Panc1 (cell line): ENCODE data around the gene ROBO2. TPM values are rescaled to one million over a fixed set of nuclear protein-coding genes. Genes with fewer than 3 reads are reported as not detected.

Experiments used
- ATAC-seq: fragments of 200-7000 bp; cut with Tn5 transposase; 2 replicates; pipeline ENCODE4 v1.9.1; 2020; ENCODE audit warnings: mild to moderate bottlenecking, moderate library complexity
- BruUV-seq: library from RNA; stranded (reverse); fragments of 400-500 nt; replicated peaks from 2 replicates; lab custom pipeline; 2021; lab: Mats Ljungman, UMichigan
- CTCF ChIA-PET: fragments of 300-600 bp; sonication (Branson Sonifier 250); formaldehyde crosslinking; loops from one replicate; lab custom pipeline; 2022; ENCODE audit warnings: antibody characterized with exemption; lab: Charles Lee
- POLR2A ChIA-PET: fragments of 300-600 bp; sonication (Branson Sonifier 250); formaldehyde crosslinking; loops from one replicate; lab custom pipeline; 2022; ENCODE audit warnings: antibody characterized with exemption; lab: Charles Lee
- DNase-seq: peaks from one replicate; pipeline ENCODE4 v3.0.0-alpha.2; 2010; ENCODE audit warnings: low read depth, low spot score
- H3K27ac ChIP-seq: 2 replicates; pipeline ENCODE4 v1.5.1; 2011; ENCODE audit warnings: mild to moderate bottlenecking, low read length, inconsistent platforms
- H3K27me3 ChIP-seq: fragments of 200-500 bp; sonication (Bioruptor generic); 2 replicates; pipeline ENCODE4 v1.6.0; 2014; ENCODE audit warnings: low read length, inconsistent platforms; ENCODE audit not compliant: control insufficient read depth, insufficient read depth
- H3K36me3 ChIP-seq: fragments of 200-500 bp; sonication (Bioruptor generic); 2 replicates; pipeline ENCODE4 v1.5.1; 2014; ENCODE audit warnings: inconsistent platforms, mild to moderate bottlenecking, low read length, moderate library complexity; ENCODE audit not compliant: control insufficient read depth, insufficient read depth
- H3K4me1 ChIP-seq: 2 replicates; pipeline ENCODE4 v1.5.1; 2011; ENCODE audit warnings: inconsistent platforms, mild to moderate bottlenecking, low read length, moderate library complexity; ENCODE audit not compliant: control insufficient read depth, insufficient read depth
- H3K4me3 ChIP-seq, 2 experiments: 2 replicates each; pipeline ENCODE4 v1.5.1; 2011 to 2012; ENCODE audit warnings: low read depth in 2 of 2, low read length in 2 of 2, mild to moderate bottlenecking in 2 of 2, inconsistent platforms in 1 of 2, moderate library complexity in 1 of 2
- H3K9me3 ChIP-seq: fragments of 200-500 bp; sonication (Bioruptor generic); 2 replicates; pipeline ENCODE4 v1.5.1; 2014; ENCODE audit warnings: low read depth, mild to moderate bottlenecking, inconsistent platforms, low read length, moderate library complexity; ENCODE audit not compliant: control insufficient read depth, insufficient read depth
- CTCF ChIP-seq: fragments of 450-650 bp; IDR thresholded peaks from 2 replicates; pipeline ENCODE4 v1.5.1; 2017; ENCODE audit warnings: mild to moderate bottlenecking
- POLR2AphosphoS5 ChIP-seq: IDR thresholded peaks from 2 replicates; pipeline ENCODE4 v1.6.1; 2012; ENCODE audit warnings: mild to moderate bottlenecking, low read depth, low read length, moderate library complexity
- SIN3A ChIP-seq: IDR thresholded peaks from 2 replicates; pipeline ENCODE4 v1.6.1; 2012; ENCODE audit warnings: low read depth, mild to moderate bottlenecking, low read length, moderate library complexity, borderline replicate concordance; ENCODE audit not compliant: insufficient read depth
- TCF7L2 ChIP-seq: IDR thresholded peaks from 2 replicates; pipeline ENCODE4 v1.6.1; 2011; ENCODE audit warnings: mild to moderate bottlenecking, low read depth, low read length, inconsistent platforms
- in situ Hi-C: cut with HindIII; loops from 2 replicates; pipeline ENCODE4 v1.10.0; 2016; ENCODE audit warnings: low sequenced_read_pairs, low pct_unique_long_range_greater_than_20kb
- intact Hi-C: fragments of 100-400 bp; cut with micrococcal nuclease; formaldehyde crosslinking; loops from one replicate; pipeline ENCODE4 v1.10.0; 2022; ENCODE audit not compliant: unreplicated experiment
- total RNA-seq: library from RNA; stranded (reverse); gene quantifications from one replicate; pipeline ENCODE4 v1.2.1, GENCODE V29; 2021; ENCODE audit not compliant: unreplicated experiment
- TF ChIP-seq, protein P1 (sequence below), 2 experiments: IDR thresholded peaks; 2 replicates each; pipeline ENCODE4 v1.6.1; 2011 to 2012; ENCODE audit warnings: low read depth in 2 of 2, control low read depth in 1 of 2, low read length in 1 of 2, mild to moderate bottlenecking in 1 of 2, moderate library complexity in 1 of 2; ENCODE audit not compliant: insufficient read depth in 1 of 2

The ROBO2 gene
- total RNA-seq, 1 experiment from 2014 or later: 1.3 TPM

DNA sequence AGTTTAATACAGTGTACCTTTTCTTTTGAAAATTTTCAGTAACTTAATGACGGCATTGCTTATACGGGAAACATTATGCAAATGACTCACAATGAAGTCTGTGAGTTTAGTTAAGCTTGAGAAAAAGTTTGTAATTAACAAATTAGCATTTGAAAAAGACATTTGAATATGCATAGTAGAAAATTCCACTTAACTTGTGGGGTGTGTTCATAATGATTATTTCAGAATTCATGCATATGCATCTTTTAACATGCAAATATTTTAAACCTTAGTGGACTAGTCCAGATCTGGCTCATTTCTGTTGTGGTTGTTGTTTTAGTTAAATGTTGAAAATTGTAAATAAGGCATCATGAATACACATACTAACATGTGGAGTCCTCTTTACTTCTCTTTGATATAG, 239.4 kb downstream of the ROBO2 start:
- DNase-seq: no peak
- Histone ChIP-seq H3K27ac (no peak overlapping the region), H3K36me3 (no peaks in the 10 kb centered on the region), H3K4me3 (no peak overlapping the region), H3K9me3 (no peaks in the 10 kb centered on the region), H3K27me3 (no peaks in the 10 kb centered on the region), H3K4me1 (no peaks in the 10 kb centered on the region)
- intact Hi-C loops: no loop called here
- ChIA-PET CTCF (no interaction called here), POLR2A (no interaction called here)
- TF ChIP-seq TCF7L2: no peak
- TF ChIP-seq POLR2AphosphoS5: no peak
- TF ChIP-seq, protein P1, sequence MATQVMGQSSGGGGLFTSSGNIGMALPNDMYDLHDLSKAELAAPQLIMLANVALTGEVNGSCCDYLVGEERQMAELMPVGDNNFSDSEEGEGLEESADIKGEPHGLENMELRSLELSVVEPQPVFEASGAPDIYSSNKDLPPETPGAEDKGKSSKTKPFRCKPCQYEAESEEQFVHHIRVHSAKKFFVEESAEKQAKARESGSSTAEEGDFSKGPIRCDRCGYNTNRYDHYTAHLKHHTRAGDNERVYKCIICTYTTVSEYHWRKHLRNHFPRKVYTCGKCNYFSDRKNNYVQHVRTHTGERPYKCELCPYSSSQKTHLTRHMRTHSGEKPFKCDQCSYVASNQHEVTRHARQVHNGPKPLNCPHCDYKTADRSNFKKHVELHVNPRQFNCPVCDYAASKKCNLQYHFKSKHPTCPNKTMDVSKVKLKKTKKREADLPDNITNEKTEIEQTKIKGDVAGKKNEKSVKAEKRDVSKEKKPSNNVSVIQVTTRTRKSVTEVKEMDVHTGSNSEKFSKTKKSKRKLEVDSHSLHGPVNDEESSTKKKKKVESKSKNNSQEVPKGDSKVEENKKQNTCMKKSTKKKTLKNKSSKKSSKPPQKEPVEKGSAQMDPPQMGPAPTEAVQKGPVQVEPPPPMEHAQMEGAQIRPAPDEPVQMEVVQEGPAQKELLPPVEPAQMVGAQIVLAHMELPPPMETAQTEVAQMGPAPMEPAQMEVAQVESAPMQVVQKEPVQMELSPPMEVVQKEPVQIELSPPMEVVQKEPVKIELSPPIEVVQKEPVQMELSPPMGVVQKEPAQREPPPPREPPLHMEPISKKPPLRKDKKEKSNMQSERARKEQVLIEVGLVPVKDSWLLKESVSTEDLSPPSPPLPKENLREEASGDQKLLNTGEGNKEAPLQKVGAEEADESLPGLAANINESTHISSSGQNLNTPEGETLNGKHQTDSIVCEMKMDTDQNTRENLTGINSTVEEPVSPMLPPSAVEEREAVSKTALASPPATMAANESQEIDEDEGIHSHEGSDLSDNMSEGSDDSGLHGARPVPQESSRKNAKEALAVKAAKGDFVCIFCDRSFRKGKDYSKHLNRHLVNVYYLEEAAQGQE (IDR thresholded peaks at IDR 0.05; ENCODE audit: insufficient read depth in 1 of 2, low read depth in 2 of 2, low read length in 1 of 2): no peak
- no peak for TF ChIP-seq CTCF
- no peak for TF ChIP-seq SIN3A
- no TSS peak for BruUV-seq
- in situ Hi-C loops: no loop called here
- no peak for ATAC-seq

GRCh38 chr3:77281721-77282120, 241.8 kb downstream of the ROBO2 start:
- H3K9me3 ChIP-seq: no peaks in the 10 kb centered on the region
- TF ChIP-seq CTCF (no peak), POLR2AphosphoS5 (no peak), SIN3A (no peak), TCF7L2 (no peak)
- TF ChIP-seq, protein P1 (IDR thresholded peaks at IDR 0.05; ENCODE audit: insufficient read depth in 1 of 2, low read depth in 2 of 2, low read length in 1 of 2): no peak
- no TSS peak for BruUV-seq
- ChIA-PET POLR2A (no interaction called here), CTCF (no interaction called here)
- in situ Hi-C loops: no loop called here
- no peaks in the 10 kb centered on the region for H3K36me3 ChIP-seq
- no peaks in the 10 kb centered on the region for H3K4me1 ChIP-seq
- intact Hi-C loops: no loop called here
- ATAC-seq (no peak), DNase-seq (no peak)
- no peak overlapping the region for H3K4me3 ChIP-seq
- H3K27ac ChIP-seq: no peak overlapping the region
- H3K27me3 ChIP-seq: no peaks in the 10 kb centered on the region
